Bronchial epithelial cell (primary cell): ENCODE measurements around the gene SPATA13. TPM values are rescaled to one million over a fixed set of nuclear protein-coding genes. Genes with fewer than 3 reads are reported as not detected.

Source experiments
- DNase-seq: peaks from one replicate; pipeline ENCODE4 v3.0.0-alpha.2; 2010; ENCODE audit warnings: low read depth
- FAIRE-seq: peaks from 2 replicates; lab custom pipeline; 2011; peaks lifted over from hg19 to GRCh38; lab: Jason Lieb, UNC
- H3K27me3 ChIP-seq: 2 replicates; pipeline ENCODE4 v1.5.1; 2011; ENCODE audit warnings: low read length; ENCODE audit not compliant: control insufficient read depth, insufficient read depth
- H3K36me3 ChIP-seq: 2 replicates; pipeline ENCODE4 v1.5.1; 2011; ENCODE audit warnings: low read length; ENCODE audit not compliant: control insufficient read depth, insufficient read depth
- H3K4me3 ChIP-seq: 2 replicates; pipeline ENCODE4 v1.5.1; 2011; ENCODE audit warnings: mild to moderate bottlenecking, low read depth, low read length, control low read depth
- CTCF ChIP-seq: IDR thresholded peaks from 2 replicates; pipeline ENCODE4 v1.5.1; 2011; ENCODE audit warnings: mild to moderate bottlenecking, moderate library complexity, low read length, control low read depth, inconsistent platforms; ENCODE audit not compliant: insufficient read depth, severe bottlenecking
- total RNA-seq: library from RNA; depleted of rRNA; stranded (reverse); fragments of >200 nt; gene quantifications from 2 replicates; pipeline ENCODE4 v1.2.1, GENCODE V29; 2014

Gene SPATA13
- total RNA-seq, 1 donor from 2014 or later, result 2.1 TPM

- DNase-seq (no peak), FAIRE-seq (peak; percentile 50)
- no peaks in the 10 kb centered on the region for H3K27me3 ChIP-seq
- no peak for TF ChIP-seq CTCF
- H3K4me3 ChIP-seq, result no peak overlapping the region
- no peaks in the 10 kb centered on the region for H3K36me3 ChIP-seq
These were observed 66.2 kb downstream of the SPATA13 start for GRCh38 chr13:24226762-24227161.

- Histone ChIP-seq H3K4me3 (no peak overlapping the region), H3K36me3 (no peaks in the 10 kb centered on the region), H3K27me3 (no peaks in the 10 kb centered on the region)
- no peak for FAIRE-seq
- DNase-seq, result peak; percentile 67
- TF ChIP-seq CTCF, result peak; percentile 82
These were observed 68.4 kb downstream of the SPATA13 start for GRCh38 chr13:24228852-24229458.

GRCh38 chr13:24230428-24231072, 70.0 kb downstream of the SPATA13 start:
- no peak overlapping the region for H3K4me3 ChIP-seq
- H3K27me3 ChIP-seq, result no peaks in the 10 kb centered on the region
- DNase-seq (no peak), FAIRE-seq (no peak)
- no peak for TF ChIP-seq CTCF
- H3K36me3 ChIP-seq, result no peaks in the 10 kb centered on the region

GRCh38 chr13:24231377-24231776, 70.9 kb downstream of the SPATA13 start:
- Histone ChIP-seq H3K4me3 (no peak overlapping the region), H3K36me3 (no peaks in the 10 kb centered on the region), H3K27me3 (no peaks in the 10 kb centered on the region)
- no peak for TF ChIP-seq CTCF
- no peak for DNase-seq
- FAIRE-seq, result no peak

- H3K36me3 ChIP-seq, result no peaks in the 10 kb centered on the region
- DNase-seq (no peak), FAIRE-seq (no peak)
- H3K27me3 ChIP-seq, result no peaks in the 10 kb centered on the region
- no peak overlapping the region for H3K4me3 ChIP-seq
- no peak for TF ChIP-seq CTCF
These were observed 71.5 kb downstream of the SPATA13 start for GRCh38 chr13:24232037-24232436.
